NCI-H146 (cell line): Measurements from ENCODE around the gene STPG2.
"Not testable (repeated sequence)": the region's sequence is repeated elsewhere in the genome, so short reads cannot be mapped to it uniquely, and the experiment has no call there.

Experiments used
- DNase-seq: peaks from one replicate; lab custom pipeline; 2025; lab: John Stamatoyannopoulos, UW

The STPG2 gene

DNA sequence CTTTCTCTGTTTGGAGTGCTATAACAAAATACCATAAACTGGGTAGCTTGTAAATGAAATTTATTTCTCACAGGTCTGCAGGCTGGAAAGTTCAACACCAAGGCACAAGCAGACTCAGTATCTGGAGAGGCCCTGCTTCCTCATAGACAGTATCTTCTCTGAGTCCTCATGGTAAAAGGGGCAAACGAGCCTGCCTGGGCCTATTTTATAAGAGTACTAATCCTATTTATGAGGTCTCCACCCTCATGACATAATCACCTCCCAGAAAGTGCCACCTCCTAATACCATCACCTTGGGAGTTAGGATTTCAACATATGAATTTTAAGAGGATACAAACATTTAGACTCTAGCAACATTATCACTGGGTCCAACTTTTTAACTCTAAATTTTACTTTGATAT lies 200.3 kb downstream of the STPG2 start:
- DNase-seq = no peak

GRCh38 chr4:97942137-97942536 lies 201.1 kb downstream of the STPG2 start:
- DNase-seq = no peak

DNA sequence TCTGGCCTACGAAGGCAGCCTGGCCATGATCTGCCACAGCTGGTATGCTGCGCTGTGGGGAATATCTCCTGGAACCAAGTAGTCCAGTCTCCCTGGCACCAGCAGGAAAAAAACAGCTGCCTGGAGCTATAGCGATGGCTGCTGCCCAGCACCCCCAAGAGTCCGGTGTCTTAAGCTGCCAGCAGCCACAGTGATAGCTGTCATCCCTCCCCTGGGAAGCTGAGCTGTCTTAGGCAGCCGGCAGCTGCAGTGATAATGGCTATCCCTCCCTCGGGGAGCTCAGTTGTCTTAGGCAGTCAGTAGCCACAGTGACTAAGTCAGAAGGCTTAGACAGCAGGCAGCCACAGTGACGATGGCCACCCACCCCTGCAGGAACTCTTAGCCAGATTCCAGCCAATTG lies 205.1 kb downstream of the STPG2 start:
- DNase-seq = no peak

DNA sequence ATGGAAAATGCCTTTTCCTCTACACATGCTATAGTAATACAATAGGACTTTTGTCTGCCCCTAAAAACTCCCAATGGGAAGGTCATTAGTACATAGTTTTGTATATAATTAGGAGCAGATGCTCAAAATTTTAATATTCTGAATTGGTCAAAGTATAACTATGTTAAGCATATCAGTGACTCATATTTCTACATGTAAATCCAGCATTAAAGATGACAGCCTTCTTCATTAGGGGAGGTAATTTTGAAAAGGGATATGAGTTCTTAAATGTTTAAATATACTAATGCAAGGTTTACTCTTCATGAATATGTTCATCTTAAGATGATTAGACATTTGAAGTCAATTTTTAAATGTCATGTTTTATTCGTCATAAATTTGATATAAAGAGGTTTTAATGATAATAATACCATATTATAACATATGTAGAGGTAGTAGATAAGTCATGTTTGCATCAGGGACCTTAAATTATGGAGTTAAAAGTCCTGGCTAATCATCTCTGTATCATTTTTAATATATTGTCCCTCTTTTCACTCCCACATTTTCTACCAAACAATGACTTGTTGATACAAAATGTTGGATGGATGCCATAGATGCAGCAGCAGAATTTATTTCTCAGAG lies 218.8 kb downstream of the STPG2 start:
- DNase-seq = no peak

DNA sequence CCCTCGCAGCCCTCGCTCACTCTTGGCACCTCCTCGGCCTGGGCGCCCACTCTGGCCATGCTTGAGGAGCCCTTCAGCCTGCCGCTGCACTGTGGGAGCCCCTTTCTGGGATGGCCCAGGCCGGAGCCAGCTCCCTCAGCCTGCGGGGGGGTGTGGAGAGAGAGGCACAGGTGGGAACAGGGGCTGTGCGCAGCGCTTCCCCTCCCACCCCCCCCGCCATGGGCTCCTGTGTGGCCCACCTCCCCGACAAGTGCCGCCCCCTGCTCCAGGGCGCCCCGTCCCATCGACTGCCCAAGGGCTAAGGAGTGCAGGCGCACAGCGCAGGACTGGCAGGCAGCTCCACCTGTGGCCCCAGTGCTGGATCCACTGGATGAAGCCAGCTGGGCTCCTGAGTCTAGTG lies 220.2 kb downstream of the STPG2 start:
- no peak for DNase-seq

- no peak for DNase-seq
Measured at GRCh38 chr4:97917115-97917514, 226.2 kb downstream of the STPG2 start.

- no peak for DNase-seq
Measured at GRCh38 chr4:97912156-97912555, 231.1 kb downstream of the STPG2 start.

- no peak for DNase-seq
Measured at GRCh38 chr4:97911236-97911906, 231.9 kb downstream of the STPG2 start.

GRCh38 chr4:97910005-97910404 lies 233.3 kb downstream of the STPG2 start:
- DNase-seq = no peak

GRCh38 chr4:97903436-97904189 lies 239.7 kb downstream of the STPG2 start:
- DNase-seq = not testable (repeated sequence)

GRCh38 chr4:97900229-97900628 lies 243.0 kb downstream of the STPG2 start:
- no peak for DNase-seq

- DNase-seq = no peak
Measured at GRCh38 chr4:97892592-97893266, 250.5 kb downstream of the STPG2 start.

- no peak for DNase-seq
Measured at GRCh38 chr4:97879942-97880341, 263.3 kb downstream of the STPG2 start.

GRCh38 chr4:97868097-97868496 lies 275.2 kb downstream of the STPG2 start:
- DNase-seq = no peak

- no peak for DNase-seq
Measured at GRCh38 chr4:97867557-97868091, 275.7 kb downstream of the STPG2 start.

DNA sequence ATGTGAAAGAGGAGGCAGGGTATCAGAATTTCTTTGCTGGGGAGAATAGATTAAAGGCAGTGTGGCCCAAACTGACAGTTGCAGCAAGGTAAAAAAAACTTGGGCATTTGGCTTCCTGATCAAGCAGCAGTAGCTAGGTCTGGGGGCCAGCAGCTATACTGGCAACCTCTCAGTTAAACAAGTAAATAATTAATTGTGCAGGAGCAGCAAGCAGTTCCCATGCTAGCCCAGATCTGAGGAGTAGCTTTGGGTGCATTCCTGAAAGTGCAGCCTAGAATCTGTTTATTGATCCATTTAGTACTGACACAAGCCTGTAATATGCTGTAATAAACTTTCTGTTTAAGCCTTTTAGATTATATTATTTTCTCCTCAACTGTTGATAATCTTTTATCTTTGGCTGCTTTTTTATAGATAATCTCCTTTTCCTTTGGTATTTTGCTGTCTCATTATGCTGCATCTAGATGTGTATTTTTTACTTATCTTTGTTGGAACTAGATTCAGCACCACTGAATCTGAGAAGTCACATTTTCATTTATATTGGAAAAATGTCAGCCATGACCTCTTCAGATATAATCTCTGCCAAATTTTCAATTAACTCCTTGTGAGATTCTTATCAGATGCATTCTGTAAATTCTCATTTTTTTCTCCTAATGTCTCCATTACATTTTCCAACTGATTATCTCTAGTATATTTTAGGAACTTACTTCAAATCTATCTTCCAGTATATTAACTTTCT lies 276.3 kb downstream of the STPG2 start:
- DNase-seq = no peak

GRCh38 chr4:97851115-97851514 lies 292.2 kb downstream of the STPG2 start:
- no peak for DNase-seq

GRCh38 chr4:97845758-97846157 lies 297.5 kb downstream of the STPG2 start:
- no peak for DNase-seq

DNA sequence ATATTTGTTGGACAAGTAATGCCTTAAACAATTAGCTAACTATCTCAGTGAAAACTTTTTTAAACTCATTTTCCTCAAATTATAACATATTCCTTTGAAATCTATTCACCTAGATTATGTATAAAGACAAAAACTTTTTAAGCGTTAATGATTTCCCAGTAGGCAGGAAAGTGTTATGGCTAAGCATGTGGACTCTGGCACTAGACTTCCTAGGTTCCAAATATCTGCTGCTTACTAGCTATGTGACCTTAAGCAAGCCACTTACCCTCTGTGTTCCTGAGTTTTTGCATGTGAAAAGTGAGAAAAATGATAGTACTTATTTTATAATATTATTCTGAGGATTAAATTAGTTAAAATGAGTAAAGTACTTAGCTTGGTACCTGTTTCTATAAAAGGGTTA lies 301.8 kb downstream of the STPG2 start:
- no peak for DNase-seq

DNA sequence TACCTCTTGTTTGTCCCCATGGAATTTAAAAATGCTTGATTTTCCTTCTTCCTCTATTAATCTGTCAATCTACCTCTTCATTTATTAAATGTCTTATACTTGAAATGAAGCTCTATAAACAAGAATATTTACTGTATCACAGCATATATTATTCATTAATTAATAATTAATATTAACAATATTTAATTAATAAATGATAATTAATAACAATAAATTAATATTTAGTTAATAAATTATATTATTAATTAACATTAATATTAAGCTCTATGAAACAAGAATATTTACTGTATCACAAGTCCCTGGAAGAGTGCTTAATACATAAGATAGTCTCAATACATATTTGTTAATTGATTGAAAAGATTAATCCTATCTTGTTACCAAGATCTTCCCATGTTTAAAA lies 306.6 kb downstream of the STPG2 start:
- no peak for DNase-seq

- no peak for DNase-seq
Measured at GRCh38 chr4:97828646-97829045, 314.6 kb downstream of the STPG2 start.

DNA sequence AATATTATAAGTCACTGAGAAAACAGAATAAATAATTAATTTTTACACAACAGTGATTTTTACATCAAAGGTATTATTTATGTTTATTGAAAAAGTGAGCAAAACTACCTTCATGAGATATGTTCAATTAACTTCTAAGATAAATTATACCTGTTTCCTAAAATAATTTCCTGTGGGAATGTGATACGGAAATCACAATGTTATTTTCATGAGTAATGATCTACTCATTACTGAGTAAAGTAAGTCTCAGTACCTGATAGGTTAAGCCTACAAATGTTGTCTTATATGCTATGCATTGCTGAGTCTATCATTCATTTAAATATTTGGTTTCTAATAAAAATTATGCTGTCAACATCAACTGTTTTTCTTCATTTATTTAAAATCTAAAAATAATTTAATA lies 324.0 kb downstream of the STPG2 start:
- no peak for DNase-seq
